Stimulated activated CD4-positive, alpha-beta T cell treated with anti-CD3 and anti-CD28 coated beads, Interleukin-15, amount 100 ng/mL, for 24 hours (primary cell): Measurements from ENCODE around the gene STK11.
"Not testable (repeated sequence)": the region's sequence is repeated elsewhere in the genome, so short reads cannot be mapped to it uniquely, and the experiment has no call there.

Experiments
- DNase-seq: peaks from one replicate; pipeline ENCODE4 v3.0.0-alpha.2; 2020

Gene STK11

GRCh38 chr19:1238369-1239303 lies 33.1 kb downstream of the STK11 start:
- no peak for DNase-seq

GRCh38 chr19:1239420-1239795 lies 33.8 kb downstream of the STK11 start:
- DNase-seq, result no peak

GRCh38 chr19:1239796-1240737 lies 34.5 kb downstream of the STK11 start:
- peak; percentile 95 for DNase-seq

GRCh38 chr19:1240925-1241324 lies 35.3 kb downstream of the STK11 start:
- DNase-seq, result no peak

GRCh38 chr19:1241417-1242095 lies 36.0 kb downstream of the STK11 start, which contains the start of gene ATP5F1D:
Gene ATP5F1D (plus strand): TSS chr19:1241751. CDS start chr19:1241851, 100 bp downstream.
- DNase-seq, result peak; percentile 96

- DNase-seq, result peak; percentile 88
Observed at GRCh38 chr19:1243768-1244692, 38.5 kb downstream of the STK11 start.

GRCh38 chr19:1244693-1245451 lies 39.3 kb downstream of the STK11 start:
- no peak for DNase-seq

GRCh38 chr19:1245494-1246264 lies 40.1 kb downstream of the STK11 start:
- no peak for DNase-seq

GRCh38 chr19:1246265-1247087 lies 40.9 kb downstream of the STK11 start:
- DNase-seq, result not testable (repeated sequence)

GRCh38 chr19:1247748-1248138 lies 42.2 kb downstream of the STK11 start:
- DNase-seq, result no peak

GRCh38 chr19:1248139-1248785 lies 42.7 kb downstream of the STK11 start, which contains the start of gene MIDN:
Gene MIDN (plus strand): TSS chr19:1248583. CDS start chr19:1250297, 1,714 bp downstream.
- DNase-seq, result peak; percentile 80

- DNase-seq, result peak; percentile 81
Observed at GRCh38 chr19:1248786-1249297, 43.3 kb downstream of the STK11 start.

- peak; percentile 93 for DNase-seq
Observed at GRCh38 chr19:1249298-1249989, 43.9 kb downstream of the STK11 start.

- no peak for DNase-seq
Observed at GRCh38 chr19:1249990-1250436, 44.4 kb downstream of the STK11 start.

- DNase-seq, result peak; percentile 56
Observed at GRCh38 chr19:1250437-1251260, 45.1 kb downstream of the STK11 start.
